ENCODE data around the gene TET2.

- TF ChIP-seq CTCF (IDR thresholded peaks at IDR 0.05) (no peak), POLR2AphosphoS5 (IDR thresholded peaks at IDR 0.05) (no peak)
These were observed 61.9 kb downstream of the TET2 start for GRCh38 chr4:105208561-105208960.
